NCI-H1436 (cell line): ENCODE measurements around the gene MYRF.

Source experiments
- DNase-seq: peaks from one replicate; lab custom pipeline; 2025; lab: John Stamatoyannopoulos, UW

Gene MYRF

DNA sequence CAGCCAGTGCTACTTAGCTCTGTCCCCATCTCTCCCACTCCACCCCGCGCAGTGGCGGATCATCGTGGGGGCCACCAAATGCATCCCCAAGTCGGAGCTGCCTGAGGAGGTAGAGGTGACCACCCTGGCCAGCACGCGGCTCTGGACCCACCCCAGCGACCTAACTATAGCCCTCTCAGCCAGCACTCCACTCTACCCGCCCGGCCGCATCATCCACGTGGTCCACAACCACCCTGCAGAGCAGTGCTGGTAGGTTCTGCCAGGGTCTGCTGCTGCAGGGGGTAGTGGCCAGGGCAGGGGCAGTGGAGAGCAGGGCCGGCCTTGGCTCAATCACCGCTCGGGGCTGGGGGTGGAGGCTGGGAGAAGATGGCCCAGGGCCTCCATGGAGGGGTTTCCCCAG is 13.0 kb upstream of the MYRF start:
- no peak for DNase-seq

DNA sequence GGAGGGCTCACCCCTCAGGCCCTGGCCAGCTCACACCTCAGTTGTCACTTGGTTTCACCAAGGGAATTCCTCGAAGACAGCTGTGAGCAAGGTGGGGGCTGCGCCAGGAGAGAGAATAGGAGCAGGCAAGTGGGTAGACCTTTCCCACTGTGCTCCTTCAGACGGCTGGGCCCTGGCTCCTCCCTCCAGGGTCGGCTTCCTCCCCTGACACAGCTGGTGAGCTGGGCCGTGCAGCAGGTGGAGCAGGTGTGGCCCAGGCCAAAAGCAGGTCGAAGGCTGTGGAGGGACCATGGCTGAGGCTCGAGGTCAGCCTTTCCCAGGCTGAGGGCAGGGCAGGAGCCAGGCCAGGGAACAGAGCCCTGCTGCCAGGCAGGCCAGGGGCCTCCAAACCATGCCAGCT is 12.5 kb upstream of the MYRF start:
- DNase-seq = no peak

DNA sequence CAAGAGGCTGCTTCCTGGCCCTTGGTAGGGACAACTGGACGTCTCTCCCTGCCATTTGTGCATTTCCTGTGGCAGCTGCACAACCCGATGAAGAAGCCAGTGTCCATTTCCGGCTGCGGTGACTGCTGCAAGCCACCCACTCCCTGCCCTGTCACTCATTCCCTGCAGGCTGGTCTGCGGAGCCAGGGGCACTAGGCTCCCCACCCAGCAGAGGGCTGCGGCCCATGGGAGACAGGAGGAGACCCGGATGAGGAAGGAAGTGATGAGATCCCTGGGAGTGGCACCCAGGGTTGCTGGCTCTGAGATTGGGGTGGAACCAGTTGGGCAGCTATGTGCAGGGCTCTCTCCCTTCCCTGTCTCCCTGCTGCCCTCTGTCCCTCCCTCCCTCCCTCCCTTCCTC is 10.0 kb upstream of the MYRF start:
- no peak for DNase-seq

DNA sequence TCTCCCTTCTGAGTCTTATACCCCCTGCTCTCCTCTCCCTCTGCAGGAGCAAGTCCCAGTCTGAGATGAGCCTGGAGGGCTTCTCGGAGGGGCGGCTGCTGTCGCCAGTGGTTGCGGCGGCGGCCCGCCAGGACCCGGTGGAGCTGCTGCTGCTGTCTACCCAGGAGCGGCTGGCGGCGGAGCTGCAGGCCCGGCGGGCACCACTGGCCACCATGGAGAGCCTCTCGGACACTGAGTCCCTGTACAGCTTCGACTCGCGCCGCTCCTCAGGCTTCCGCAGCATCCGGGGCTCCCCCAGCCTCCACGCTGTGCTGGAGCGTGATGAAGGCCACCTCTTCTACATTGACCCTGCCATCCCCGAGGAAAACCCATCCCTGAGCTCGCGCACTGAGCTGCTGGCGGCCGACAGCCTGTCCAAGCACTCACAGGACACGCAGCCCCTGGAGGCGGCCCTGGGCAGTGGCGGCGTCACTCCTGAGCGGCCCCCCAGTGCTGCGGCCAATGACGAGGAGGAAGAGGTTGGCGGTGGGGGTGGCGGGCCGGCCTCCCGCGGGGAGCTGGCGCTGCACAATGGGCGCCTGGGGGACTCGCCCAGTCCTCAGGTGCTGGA is 8.8 kb upstream of the MYRF start:
- no peak for DNase-seq

DNA sequence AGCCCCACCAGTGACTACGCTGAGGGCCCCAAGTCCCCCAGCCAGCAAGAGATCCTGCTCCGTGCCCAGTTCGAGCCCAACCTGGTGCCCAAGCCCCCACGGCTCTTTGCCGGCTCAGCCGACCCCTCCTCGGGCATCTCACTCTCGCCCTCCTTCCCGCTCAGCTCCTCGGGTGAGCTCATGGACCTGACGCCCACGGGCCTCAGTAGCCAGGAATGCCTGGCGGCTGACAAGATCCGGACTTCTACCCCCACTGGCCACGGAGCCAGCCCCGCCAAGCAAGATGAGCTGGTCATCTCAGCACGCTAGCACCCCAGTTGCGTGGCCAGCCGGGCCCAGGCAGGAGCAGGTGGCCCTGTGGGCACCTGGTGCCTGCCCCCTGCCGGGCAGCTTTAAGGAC is 8.3 kb upstream of the MYRF start:
- no peak for DNase-seq

DNA sequence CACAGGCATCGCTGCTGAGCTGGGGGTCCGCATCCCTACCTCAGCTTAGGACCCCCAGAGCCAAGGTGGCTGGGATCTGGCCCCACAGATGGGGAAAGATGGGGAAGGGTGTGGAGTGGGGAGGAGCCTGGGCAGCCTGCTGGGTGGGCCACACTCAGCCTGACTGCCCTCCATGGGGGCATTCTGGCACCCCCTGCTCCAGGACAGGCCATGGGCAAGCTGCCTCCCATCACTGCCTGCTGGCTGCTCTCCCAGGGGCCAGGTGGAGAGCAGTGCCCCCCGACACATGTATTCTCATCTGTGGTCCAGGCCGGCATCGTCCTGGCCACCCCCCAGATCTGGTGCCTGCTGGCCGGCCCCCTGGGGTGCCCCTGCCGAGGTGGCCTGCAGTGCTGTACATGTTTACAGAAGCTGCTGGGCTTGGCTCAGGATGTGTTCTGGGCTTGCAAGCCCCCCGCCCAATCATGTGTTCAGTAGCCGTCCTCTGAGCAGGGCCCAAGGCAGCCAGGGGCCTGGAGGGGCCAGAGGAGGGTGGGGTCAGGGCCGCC is 7.8 kb upstream of the MYRF start:
- DNase-seq = no peak

DNA sequence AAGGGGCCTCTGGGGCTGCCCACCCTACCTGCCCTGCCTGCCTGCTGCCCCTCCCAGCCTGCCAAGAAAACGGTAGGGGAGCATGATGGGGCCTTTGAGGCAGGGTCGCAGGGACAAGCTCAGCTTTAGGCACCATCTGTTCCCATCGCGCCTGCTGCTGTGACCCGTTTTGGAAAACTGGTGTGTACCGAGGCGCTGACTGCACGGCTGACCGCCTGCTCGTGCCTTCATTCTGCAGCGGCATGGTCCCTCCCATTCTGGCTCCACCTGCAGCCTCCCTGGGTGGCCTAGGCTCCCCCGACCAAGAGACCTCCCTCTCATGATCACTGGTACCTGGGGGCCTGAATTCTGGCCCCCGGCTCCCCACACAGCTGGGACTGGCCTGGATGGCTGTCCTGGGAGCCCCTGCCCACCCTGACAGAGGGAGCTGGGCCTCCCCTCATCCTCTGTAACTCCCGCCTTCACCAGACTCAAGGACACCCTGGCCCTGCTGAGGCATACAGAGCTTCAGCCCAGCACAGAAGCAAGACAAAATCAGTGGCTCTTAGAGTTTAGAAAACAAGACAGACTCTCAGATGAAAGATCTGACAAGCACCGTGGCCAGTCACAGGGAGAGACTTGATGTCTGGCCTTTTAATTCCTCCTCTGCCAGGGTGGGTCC is 6.5 kb upstream of the MYRF start:
- DNase-seq = no peak

DNA sequence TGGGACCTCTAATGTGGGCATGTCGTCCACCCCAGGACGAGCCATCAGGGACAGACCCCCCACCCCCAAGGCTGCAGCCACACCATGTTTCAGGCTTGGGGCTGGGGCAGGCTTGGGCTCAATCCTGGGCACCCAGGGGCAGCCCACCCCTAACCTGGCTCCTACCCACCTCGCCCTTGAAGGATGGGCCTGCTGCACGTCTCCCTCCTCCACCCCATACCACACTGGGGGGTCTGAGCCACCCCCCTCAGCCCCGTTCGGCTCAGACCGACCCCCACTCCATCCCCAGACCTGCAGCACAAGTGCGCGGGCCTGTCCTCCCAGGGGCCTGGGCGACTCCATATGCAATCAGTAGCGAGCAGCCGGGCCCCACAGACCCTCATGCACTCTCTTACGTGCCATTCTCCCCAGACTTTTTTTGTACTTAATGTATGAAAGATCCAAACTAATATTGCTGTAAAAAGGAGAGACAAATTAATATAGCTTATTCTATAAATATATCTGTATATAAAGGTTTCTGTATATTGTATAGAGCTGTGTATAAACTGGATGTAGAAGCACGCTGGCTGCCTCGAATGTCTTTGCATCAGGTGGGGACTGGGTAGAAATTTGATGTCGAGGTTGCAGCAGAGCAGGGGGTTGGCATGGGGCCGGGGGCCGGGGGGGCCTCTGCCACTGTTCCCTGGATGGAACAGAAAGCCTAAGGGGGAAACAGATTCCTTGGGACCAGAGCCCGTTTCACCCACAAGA is 5.8 kb upstream of the MYRF start:
- DNase-seq = no peak

DNA sequence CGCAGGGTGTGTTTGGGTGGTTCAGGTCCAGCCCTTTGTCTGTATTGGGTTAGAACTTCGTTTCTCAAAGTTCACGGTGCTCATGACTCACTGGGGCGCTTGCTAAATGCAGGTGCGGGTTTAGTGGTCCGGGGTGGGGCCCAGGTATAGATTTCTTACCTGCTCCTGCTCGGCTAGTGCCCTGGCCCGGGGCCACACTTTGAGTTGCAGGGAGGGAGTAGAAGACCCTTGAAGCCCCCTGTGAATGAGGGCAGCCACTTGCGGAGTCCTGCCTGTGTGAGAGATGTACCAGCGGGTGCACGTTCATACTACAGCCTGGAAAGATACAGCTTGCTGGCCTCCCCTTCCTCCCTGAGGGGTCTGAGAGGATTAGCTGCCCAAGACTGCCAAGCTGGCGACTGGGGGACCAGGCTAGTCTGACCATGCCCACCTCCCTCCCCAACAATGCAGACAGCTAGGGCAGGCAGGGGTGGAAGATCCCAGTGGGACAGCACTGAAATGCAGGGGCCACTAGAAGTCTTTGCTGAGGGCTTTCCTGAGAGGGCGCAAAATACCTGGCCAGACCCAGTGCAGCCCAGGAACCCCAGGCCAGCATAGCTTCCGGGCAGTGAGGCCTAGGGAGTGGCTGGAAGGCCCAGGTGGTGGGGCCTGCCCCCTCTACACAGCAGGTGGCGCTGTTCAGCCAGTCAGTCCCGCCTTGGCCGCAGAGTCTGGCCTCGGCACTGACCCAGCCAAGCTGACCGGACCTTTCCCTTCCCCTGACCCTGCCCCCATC is 5.1 kb upstream of the MYRF start:
- peak; percentile 25 for DNase-seq

DNA sequence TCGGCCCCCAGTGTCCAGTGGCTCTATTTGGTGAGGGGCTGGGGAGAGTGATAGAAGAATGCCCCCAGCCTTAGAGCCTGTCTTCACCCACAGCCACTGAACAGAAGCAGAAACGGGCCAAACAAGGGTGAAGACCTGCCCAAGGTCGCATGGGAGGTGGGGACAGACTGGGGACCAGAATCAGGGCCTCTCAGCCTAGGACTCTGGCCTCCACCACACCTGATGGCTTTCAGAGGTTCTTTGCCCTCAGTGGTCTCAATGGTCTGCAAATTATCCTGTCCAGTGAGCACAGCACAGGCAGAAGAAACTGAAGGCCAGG is 4.5 kb upstream of the MYRF start:
- DNase-seq = no peak

DNA sequence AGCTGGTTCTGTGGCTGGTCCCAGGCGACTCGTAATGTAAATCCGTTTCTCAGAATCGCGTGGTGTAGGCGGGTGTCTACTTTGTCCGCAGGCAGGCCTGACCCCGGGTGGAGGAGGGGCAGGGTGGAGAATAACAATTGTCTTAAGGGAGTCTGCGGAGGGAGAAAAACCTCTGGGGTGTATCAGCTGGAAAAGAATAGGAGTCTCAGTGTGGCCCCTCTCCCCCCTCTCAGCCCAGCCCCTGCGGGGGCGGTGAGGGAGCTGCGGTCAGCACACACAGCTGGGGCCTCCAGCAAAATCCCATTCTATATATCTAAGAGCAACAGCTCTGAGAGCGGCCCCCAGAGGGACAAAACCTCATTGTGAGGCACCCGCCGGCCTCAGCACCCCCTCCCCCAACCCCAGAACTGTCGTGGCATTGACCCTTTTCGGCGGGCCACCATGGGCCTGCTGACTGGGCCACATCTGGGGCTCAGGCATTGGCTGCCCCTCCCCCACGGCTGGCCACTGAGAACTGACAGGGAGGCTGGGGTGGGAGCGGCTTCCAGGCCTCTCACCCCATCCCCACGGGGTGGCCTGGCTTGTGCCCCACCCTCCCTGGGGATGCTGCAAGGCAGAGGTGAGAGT is 2.7 kb upstream of the MYRF start:
- no peak for DNase-seq

DNA sequence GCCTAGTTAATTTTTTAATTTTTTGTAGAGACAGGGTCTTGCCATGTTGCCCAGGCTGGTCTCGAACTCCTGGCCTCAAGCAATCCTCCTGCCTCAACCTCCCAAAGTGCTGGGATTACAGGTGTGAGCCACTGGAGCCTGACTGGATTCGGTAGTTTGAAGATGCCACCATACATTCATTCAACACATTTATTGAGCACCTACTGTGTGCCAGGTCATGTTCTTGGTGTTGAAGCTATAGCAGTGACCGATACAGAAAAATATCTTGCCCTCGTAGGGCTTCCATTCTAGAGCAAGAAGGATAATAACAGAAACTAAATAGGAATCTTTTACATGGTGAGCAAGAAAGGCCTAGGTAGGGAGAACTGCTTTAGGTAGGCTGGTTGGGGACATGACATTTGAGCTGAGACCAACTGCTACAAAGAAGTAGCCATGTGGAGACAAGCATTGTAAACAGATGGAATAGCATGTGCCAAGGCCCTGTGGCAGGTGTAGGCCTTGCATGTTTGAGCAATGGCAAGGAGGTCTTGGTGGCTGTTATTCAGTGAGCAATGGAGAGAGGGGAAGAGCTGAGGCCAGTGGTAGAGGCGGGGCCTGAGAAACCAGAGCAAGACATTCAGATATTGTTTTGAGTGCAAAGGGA is 1.7 kb upstream of the MYRF start:
- DNase-seq = no peak

DNA sequence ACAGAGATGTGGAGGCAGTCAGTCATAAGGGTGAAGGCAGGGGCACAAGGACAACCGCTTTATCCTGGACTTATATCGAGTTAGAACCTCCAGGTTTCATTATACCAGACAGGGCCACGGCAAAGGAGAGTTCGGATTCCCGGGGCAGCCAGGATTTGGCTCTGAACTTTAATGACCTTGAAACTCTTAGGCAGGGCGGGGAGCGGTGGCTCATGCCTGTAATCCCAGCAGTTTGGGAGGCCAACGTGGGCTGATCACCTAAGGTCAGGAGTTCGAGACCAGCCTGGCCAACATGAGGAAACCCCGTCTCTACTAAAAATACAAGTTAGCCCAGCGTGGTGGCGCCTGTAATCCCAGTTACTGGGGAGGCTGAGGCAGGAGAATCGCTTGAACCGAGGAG is 1.1 kb upstream of the MYRF start:
- DNase-seq = no peak

DNA sequence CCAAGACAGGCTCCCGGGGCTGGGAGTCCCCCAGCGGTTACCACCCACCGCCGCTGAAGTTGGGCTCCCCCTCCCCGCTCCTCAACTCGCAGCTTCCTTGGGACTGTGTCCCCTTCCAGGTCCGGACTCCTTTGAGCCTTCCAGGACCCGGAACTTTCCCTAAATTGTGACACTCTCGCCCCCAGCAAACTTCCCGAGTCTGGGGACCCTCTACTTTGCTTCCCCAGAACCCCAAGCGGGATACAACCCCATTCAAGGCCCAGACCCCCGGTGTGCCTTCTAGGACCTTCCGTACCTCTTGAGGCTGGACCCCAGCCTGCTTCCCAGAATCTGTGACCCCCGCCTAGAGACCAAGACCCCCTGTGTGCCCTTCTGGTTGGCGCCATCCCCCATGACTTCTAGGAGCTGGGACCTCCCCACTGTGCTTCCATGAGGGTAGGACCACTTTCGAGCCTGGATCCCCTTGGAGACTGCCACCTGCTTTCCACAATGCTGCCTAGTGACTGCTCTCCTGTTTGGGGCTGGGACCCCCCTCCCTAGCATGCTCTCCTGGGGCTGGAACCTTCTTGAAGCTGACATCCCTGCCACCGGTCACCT is 587 bp downstream of the MYRF start:
- DNase-seq = no peak

DNA sequence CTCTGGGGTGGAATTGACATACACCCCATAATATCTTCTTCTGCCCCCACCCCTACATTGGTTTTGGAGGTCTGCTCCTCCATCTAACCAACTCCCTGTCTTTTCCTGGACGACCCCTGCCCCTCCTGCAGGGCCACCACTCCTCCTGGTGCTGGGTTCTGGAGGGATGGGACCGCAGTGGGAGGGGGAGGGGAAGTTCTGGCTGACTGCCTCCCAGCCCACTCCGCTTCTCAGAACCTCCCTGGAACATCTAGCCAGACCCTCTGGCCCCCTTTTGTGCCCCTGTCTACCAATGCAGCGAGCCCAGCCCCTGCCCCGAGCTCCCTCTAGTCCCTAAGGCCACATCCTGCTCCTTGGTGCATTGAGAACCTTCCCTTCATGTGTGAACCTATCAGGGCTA is 1.2 kb downstream of the MYRF start:
- no peak for DNase-seq

DNA sequence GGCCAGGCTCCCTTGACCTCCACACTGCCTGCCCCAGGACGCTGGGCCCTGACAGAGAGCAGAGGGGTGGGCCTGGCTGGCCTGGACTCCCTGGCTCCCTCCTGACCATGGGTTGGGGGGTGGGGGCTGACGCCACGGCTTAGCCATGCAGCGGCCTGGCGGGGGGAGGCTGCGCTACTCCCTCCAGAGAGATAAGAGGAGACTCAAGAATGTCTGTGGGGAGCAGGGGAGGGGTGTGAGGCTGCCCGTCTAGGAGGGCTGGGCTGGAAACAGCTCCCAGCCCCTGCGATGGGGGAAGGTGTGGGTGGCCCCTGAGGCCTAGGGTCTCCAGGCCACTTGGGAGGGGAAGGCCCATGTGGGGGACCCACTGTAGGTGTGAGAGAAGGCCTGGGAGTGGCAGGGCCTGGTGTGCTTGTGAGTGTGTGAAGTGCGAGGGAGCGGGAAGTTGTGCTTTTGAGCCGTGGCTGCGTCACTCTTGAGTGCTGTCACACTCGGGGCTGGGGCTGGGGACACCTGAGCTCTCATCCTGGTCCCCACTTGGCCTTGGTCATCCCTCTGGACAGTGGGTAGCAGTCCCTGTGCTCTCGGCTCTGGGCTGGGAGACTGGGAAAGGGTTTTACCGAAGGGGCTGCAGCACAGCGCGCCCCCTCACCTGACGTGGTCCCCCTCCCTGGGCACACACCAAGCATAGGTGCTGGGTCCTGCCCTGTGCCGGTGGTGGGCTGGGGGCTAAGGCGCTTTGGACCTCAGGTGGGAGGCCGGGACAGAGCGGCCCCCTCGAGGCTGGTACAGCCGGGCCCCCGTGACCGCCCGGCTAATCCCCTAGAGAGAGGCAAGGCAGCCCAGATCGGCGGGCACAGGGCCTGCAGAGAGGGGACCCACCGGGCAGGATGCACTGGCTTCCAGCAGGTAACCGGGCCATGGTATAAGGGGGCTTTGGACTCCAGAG is 2.4 kb downstream of the MYRF start:
- DNase-seq = no peak

DNA sequence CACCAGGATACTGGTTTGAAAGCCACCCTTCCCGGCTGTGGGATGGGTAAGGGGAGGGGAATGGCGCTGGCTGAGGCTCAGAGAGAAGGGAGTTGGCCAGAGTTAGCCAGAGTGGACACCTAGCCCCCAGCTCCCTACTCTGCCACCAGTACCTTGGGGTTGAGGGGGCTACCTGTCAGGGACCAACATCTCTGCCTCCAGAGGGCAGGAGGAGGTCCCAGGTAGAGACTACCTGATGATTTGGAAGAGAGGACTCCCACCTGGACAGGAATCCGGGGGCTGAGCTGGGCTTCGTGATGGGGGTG is 3.7 kb downstream of the MYRF start:
- no peak for DNase-seq

DNA sequence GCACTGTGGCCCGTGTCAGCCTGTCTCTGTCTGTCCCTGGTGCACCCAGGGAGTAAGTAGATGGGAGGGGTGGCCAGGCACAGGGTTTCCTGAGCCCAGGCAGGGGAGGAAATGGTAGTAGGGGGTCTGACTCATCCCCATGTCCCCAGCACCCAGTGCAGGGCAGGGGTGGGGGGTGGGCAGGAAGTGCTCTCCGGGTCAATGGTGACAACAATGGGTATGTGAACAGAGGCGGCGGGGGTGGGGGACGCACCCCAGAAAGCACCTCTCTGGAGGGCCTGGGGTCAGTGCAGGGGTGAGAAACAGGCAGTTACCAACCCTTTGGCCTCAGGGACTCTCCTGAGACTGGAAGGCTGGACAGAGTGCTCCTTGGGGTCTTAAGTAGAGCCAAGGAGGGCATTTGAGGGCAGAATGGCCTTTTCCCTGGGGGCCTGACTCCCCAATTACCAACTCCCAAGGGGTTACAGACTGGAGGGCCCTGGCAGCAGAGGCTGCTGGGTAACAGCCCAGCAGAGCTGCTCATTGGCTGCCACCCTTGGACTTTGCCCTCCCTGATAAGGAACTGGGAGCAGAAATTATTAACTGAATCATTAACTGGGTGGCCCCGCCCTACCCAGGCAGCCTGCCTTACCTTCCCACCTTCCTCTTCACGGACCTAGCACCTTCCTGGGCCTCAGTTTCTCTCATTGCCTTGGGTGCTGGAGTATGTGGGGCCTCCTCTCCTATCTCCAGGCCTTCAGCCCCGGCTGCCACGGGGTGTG is 4.2 kb downstream of the MYRF start:
- DNase-seq = peak; percentile 90

DNA sequence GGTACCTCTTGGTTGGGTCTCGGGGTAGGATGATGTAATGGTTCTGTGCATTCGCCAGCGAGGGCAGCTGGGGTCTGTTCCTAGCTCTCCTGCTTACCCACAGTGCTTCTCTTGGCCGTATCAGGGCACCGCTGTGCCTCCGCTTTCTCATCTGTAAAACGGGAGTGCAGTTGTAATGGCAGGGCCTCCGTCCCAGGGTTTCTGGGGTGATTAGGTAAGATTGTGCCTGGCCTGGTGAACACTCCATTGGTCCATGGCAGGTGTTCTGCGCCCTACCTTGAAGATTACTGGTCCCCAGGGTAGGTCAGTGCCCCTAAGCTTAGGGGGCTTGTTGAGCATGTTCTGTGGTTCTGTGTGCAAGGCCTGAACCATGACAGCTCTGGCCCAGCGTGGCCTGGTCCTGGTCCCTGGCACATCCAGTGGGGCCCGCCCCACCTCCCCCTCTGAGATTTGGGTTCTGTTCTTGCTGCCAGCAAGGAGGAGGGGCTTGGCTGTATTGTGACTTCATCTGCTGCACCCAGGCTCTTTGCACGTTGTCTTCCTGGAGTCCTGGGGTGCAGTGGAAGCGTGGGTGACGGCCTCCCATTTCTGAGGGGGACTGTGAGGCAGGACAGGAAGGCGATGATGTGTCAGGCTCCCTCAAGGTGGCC is 4.9 kb downstream of the MYRF start:
- no peak for DNase-seq
